Colonic mucosa (tissue), 4 donors: ENCODE measurements around the gene ESCO1. TPM values are rescaled to one million over a fixed set of nuclear protein-coding genes. Genes with fewer than 3 reads are reported as not detected.

Experiments
- DNase-seq: peaks from one replicate; pipeline ENCODE4 v3.0.0-alpha.2; 2020
- H3K27ac ChIP-seq: fragments of 200-600 bp; one replicate; pipeline ENCODE4 v1.8.0; 2021
- H3K27me3 ChIP-seq: fragments of 200-600 bp; one replicate; pipeline ENCODE4 v1.8.0; 2021
- H3K36me3 ChIP-seq: fragments of 200-600 bp; one replicate; pipeline ENCODE4 v1.8.0; 2021
- H3K4me1 ChIP-seq: fragments of 200-600 bp; one replicate; pipeline ENCODE4 v1.8.0; 2021; ENCODE audit warnings: mild to moderate bottlenecking
- H3K4me3 ChIP-seq: fragments of 200-600 bp; one replicate; pipeline ENCODE4 v1.8.0; 2021
- H3K9ac ChIP-seq, 2 donors: one replicate each; pipeline ENCODE4 v1.7.0; 2013; ENCODE audit warnings: control low read depth in 2 of 2, low read depth in 2 of 2, low read length in 2 of 2
- H3K9me3 ChIP-seq: fragments of 200-600 bp; one replicate; pipeline ENCODE4 v1.8.0; 2021
- CTCF ChIP-seq: fragments of 200-600 bp; IDR thresholded peaks from one replicate; pipeline ENCODE4 v1.8.0; 2022; ENCODE audit warnings: antibody characterized with exemption, mild to moderate bottlenecking
- intact Hi-C: fragments of 100-400 bp; cut with DNase I; formaldehyde crosslinking; loops from one replicate; pipeline ENCODE4 v1.14.1; 2022
- total RNA-seq, 2 donors: library from RNA; stranded (reverse); fragmentation: NEBNext Ultra II Directional in 1 of 2; extraction: Animal tissue kit (Norgen Biotek cat#: 25700) in 1 of 2; gene quantifications; one replicate each; pipeline ENCODE4 v1.2.1, GENCODE V29; 2021
- donor health status: healthy.
- donor health status: DM: no; HTN: no; CAD: no.
- donor health status: DM: no; HTN: no; CAD: no.

ESCO1 gene
- total RNA-seq, 2 donors from 2014 or later = 11.7 to 17.7 TPM

GRCh38 chr18:21507913-21508701 lies 92.4 kb downstream of the ESCO1 start:
- no peak for TF ChIP-seq CTCF
- H3K36me3 ChIP-seq = no peaks in the 10 kb centered on the region
- intact Hi-C loops = no loop called here
- H3K4me3 ChIP-seq = no peak overlapping the region
- H3K4me1 ChIP-seq = no peaks in the 10 kb centered on the region
- no peaks in the 10 kb centered on the region for H3K9me3 ChIP-seq
- no peak for DNase-seq
- H3K27ac ChIP-seq = no peak overlapping the region
- H3K27me3 ChIP-seq = no peaks in the 10 kb centered on the region
- no peak overlapping the region for H3K9ac ChIP-seq

GRCh38 chr18:21502661-21503060 lies 97.8 kb downstream of the ESCO1 start:
- TF ChIP-seq CTCF = no peak
- Histone ChIP-seq H3K27me3 (no peaks in the 10 kb centered on the region), H3K9ac (no peak overlapping the region), H3K27ac (no peak overlapping the region), H3K9me3 (no peaks in the 10 kb centered on the region), H3K4me3 (no peak overlapping the region), H3K36me3 (no peaks in the 10 kb centered on the region), H3K4me1 (no peaks in the 10 kb centered on the region)
- DNase-seq = no peak
- intact Hi-C loops = no loop called here

GRCh38 chr18:21499997-21500396 lies 100.5 kb downstream of the ESCO1 start:
- H3K27me3 ChIP-seq = no peaks in the 10 kb centered on the region
- no peaks in the 10 kb centered on the region for H3K36me3 ChIP-seq
- no peak for DNase-seq
- H3K27ac ChIP-seq = no peak overlapping the region
- H3K9me3 ChIP-seq = no peaks in the 10 kb centered on the region
- H3K4me3 ChIP-seq = no peak overlapping the region
- no peaks in the 10 kb centered on the region for H3K4me1 ChIP-seq
- no peak for TF ChIP-seq CTCF
- no peak overlapping the region for H3K9ac ChIP-seq
- intact Hi-C loops = no loop called here

GRCh38 chr18:21496277-21496835 lies 104.1 kb downstream of the ESCO1 start:
- Histone ChIP-seq H3K36me3 (no peaks in the 10 kb centered on the region), H3K27me3 (no peaks in the 10 kb centered on the region), H3K4me1 (no peaks in the 10 kb centered on the region), H3K9me3 (no peaks in the 10 kb centered on the region), H3K27ac (no peak overlapping the region), H3K4me3 (no peak overlapping the region), H3K9ac (no peak overlapping the region)
- TF ChIP-seq CTCF = no peak
- no peak for DNase-seq
- intact Hi-C loops = no loop called here

- H3K4me3 ChIP-seq = no peak overlapping the region
- H3K27ac ChIP-seq = no peak overlapping the region
- no peak for TF ChIP-seq CTCF
- intact Hi-C loops = no loop called here
- no peak for DNase-seq
- H3K36me3 ChIP-seq = no peaks in the 10 kb centered on the region
- H3K4me1 ChIP-seq = no peaks in the 10 kb centered on the region
- H3K9ac ChIP-seq = no peak overlapping the region
- H3K9me3 ChIP-seq = no peaks in the 10 kb centered on the region
- H3K27me3 ChIP-seq = no peaks in the 10 kb centered on the region
These were observed 109.8 kb downstream of the ESCO1 start for GRCh38 chr18:21490748-21491147.
